H1 (cell line): ENCODE data around the gene CD4. TPM values are rescaled to one million over a fixed set of nuclear protein-coding genes. Genes with fewer than 3 reads are reported as not detected.

ENCODE experiments used
- CTCF ChIA-PET: fragments of 300-600 bp; sonication (Branson Sonifier 250); formaldehyde crosslinking; loops from one replicate; lab custom pipeline; 2021; ENCODE audit not compliant: partially characterized antibody; lab: Charles Lee
- POLR2A ChIA-PET: fragments of 300-600 bp; sonication (Branson Sonifier 250); formaldehyde crosslinking; loops from one replicate; lab custom pipeline; 2021; ENCODE audit warnings: inconsistent platforms; ENCODE audit not compliant: partially characterized antibody; lab: Charles Lee
- DNase-seq, 2 experiments: peaks; one replicate each; pipeline versions ENCODE4 v3.0.0 to v3.0.0-alpha.2; 2010 to 2022; ENCODE audit warnings: low spot score in 2 of 2, low read depth in 1 of 2, mixed read lengths in 1 of 2
- FAIRE-seq: peaks from 2 replicates; lab custom pipeline; 2011; peaks lifted over from hg19 to GRCh38; lab: Jason Lieb, UNC
- H2AFZ ChIP-seq: 2 replicates; pipeline ENCODE4 v1.8.1; 2012; ENCODE audit warnings: low read length, inconsistent platforms
- H2AK5ac ChIP-seq: 2 replicates; pipeline ENCODE4 v1.6.1; 2013; ENCODE audit warnings: low read depth, low read length
- H2BK120ac ChIP-seq: replicated peaks from 2 replicates; pipeline ENCODE3; 2013; ENCODE audit warnings: low read depth, low read length, inconsistent platforms
- H2BK12ac ChIP-seq: 2 replicates; pipeline ENCODE4 v1.6.1; 2013; ENCODE audit warnings: low read depth, low read length
- H2BK15ac ChIP-seq: 2 replicates; pipeline ENCODE4 v1.6.1; 2013; ENCODE audit warnings: low read length
- H2BK20ac ChIP-seq: 2 replicates; pipeline ENCODE4 v1.6.1; 2013; ENCODE audit warnings: low read length
- H2BK5ac ChIP-seq: 2 replicates; pipeline ENCODE4 v1.6.1; 2013; ENCODE audit warnings: low read depth, low read length
- H3K14ac ChIP-seq: 2 replicates; pipeline ENCODE4 v1.6.1; 2013; ENCODE audit warnings: inconsistent platforms; ENCODE audit not compliant: insufficient read length
- H3K18ac ChIP-seq: 2 replicates; pipeline ENCODE4 v1.6.1; 2013; ENCODE audit warnings: low read length; ENCODE audit errors: extremely low read depth
- H3K23ac ChIP-seq: 2 replicates; pipeline ENCODE4 v1.6.1; 2013; ENCODE audit warnings: inconsistent platforms; ENCODE audit not compliant: insufficient read length
- H3K23me2 ChIP-seq: 2 replicates; pipeline ENCODE4 v1.6.1; 2013; ENCODE audit warnings: low read depth, low read length
- H3K27ac ChIP-seq: 2 replicates; pipeline ENCODE4 v1.6.1; 2011; ENCODE audit warnings: low read depth, low read length, inconsistent platforms
- H3K27me3 ChIP-seq, 4 experiments: replicated peaks in 1 of 4; 1 replicate in 1 of 4; 2 replicates in 3 of 4; pipeline versions ENCODE4 v1.6.1 to v1.8.1; 2011 to 2013; ENCODE audit warnings: low read length in 3 of 4, mild to moderate bottlenecking in 3 of 4, inconsistent platforms in 2 of 4, mixed read lengths in 2 of 4, moderate library complexity in 1 of 4; ENCODE audit not compliant: control insufficient read depth in 3 of 4, insufficient read depth in 3 of 4; ENCODE audit errors: extremely low read depth in 1 of 4
- H3K36me3 ChIP-seq, 4 experiments: 2 replicates each; pipeline versions ENCODE4 v1.6.1 to v1.8.1; 2011 to 2013; ENCODE audit warnings: mild to moderate bottlenecking in 4 of 4, low read length in 3 of 4, moderate library complexity in 2 of 4, control low read depth in 1 of 4, inconsistent platforms in 1 of 4; ENCODE audit not compliant: insufficient read depth in 4 of 4, control insufficient read depth in 2 of 4
- H3K4ac ChIP-seq: replicated peaks from 2 replicates; pipeline ENCODE3; 2013; ENCODE audit warnings: low read length, low read depth, mixed read lengths, inconsistent platforms; ENCODE audit not compliant: insufficient read length
- H3K4me1 ChIP-seq, 4 experiments: replicated peaks in 1 of 4; 1 replicate in 1 of 4; 2 replicates in 3 of 4; pipeline versions ENCODE4 v1.6.1 to v1.8.1; 2011 to 2013; ENCODE audit warnings: low read length in 3 of 4, inconsistent platforms in 2 of 4, mixed read lengths in 1 of 4; ENCODE audit not compliant: insufficient read depth in 4 of 4, control insufficient read depth in 3 of 4
- H3K4me2 ChIP-seq, 2 experiments: 2 replicates each; pipeline versions ENCODE4 v1.6.1 to v1.8.1; 2011 to 2013; ENCODE audit warnings: low read depth in 2 of 2, low read length in 2 of 2, control low read depth in 1 of 2, inconsistent platforms in 1 of 2, mild to moderate bottlenecking in 1 of 2; ENCODE audit not compliant: insufficient read depth in 1 of 2
- H3K4me3 ChIP-seq, 4 experiments: fragments of 200-600, 300-600 bp in 1 of 4; sonication (generic), shearing (Covaris generic), sonication (Bioruptor Twin) in 1 of 4; 2 replicates each; pipeline versions ENCODE4 v1.5.1 to v1.8.1; 2011 to 2016; ENCODE audit warnings: low read length in 4 of 4, low read depth in 3 of 4, control low read depth in 2 of 4, inconsistent platforms in 2 of 4, mild to moderate bottlenecking in 2 of 4, mixed read lengths in 1 of 4, moderate library complexity in 1 of 4; ENCODE audit not compliant: insufficient read depth in 2 of 4; ENCODE audit errors: extremely low read depth in 1 of 4
- H3K56ac ChIP-seq: replicated peaks from 2 replicates; pipeline ENCODE3; 2013; ENCODE audit warnings: low read depth, mild to moderate bottlenecking, mixed read lengths, low read length, inconsistent platforms; ENCODE audit not compliant: insufficient read length
- H3K79me1 ChIP-seq: 2 replicates; pipeline ENCODE4 v1.6.1; 2013; ENCODE audit warnings: low read depth, low read length, control low read depth
- H3K79me2 ChIP-seq, 2 experiments: 2 replicates each; pipeline versions ENCODE4 v1.6.1 to v1.8.1; 2012 to 2013; ENCODE audit warnings: low read length in 2 of 2, mild to moderate bottlenecking in 2 of 2, inconsistent platforms in 1 of 2; ENCODE audit not compliant: insufficient read depth in 2 of 2, control insufficient read depth in 1 of 2
- H3K9ac ChIP-seq, 4 experiments: replicated peaks in 1 of 4; 1 replicate in 1 of 4; 2 replicates in 3 of 4; pipeline versions ENCODE4 v1.6.1 to v1.8.1; 2011 to 2013; ENCODE audit warnings: low read depth in 3 of 4, low read length in 3 of 4, control low read depth in 2 of 4, mild to moderate bottlenecking in 2 of 4, moderate library complexity in 2 of 4, inconsistent platforms in 1 of 4; ENCODE audit errors: extremely low read depth in 1 of 4
- H3K9me3 ChIP-seq, 2 experiments: 2 replicates each; pipeline versions ENCODE4 v1.6.1 to v1.8.1; 2012 to 2013; ENCODE audit warnings: mild to moderate bottlenecking in 2 of 2, moderate library complexity in 2 of 2, control low read depth in 1 of 2, inconsistent platforms in 1 of 2, low read depth in 1 of 2, low read length in 1 of 2, mixed read lengths in 1 of 2; ENCODE audit not compliant: insufficient read depth in 2 of 2
- H4K20me1 ChIP-seq, 2 experiments: replicated peaks in 1 of 2; 2 replicates each; pipeline versions ENCODE3 to v1.8.1; 2011 to 2013; ENCODE audit warnings: inconsistent platforms in 2 of 2, low read length in 2 of 2, mild to moderate bottlenecking in 1 of 2; ENCODE audit not compliant: insufficient read depth in 2 of 2, control insufficient read depth in 1 of 2
- H4K5ac ChIP-seq: 2 replicates; pipeline ENCODE4 v1.6.1; 2013; ENCODE audit warnings: low read length, low read depth, mixed read lengths, inconsistent platforms; ENCODE audit not compliant: insufficient read length
- H4K8ac ChIP-seq: 2 replicates; pipeline ENCODE4 v1.8.0; 2013; ENCODE audit warnings: mild to moderate bottlenecking, moderate library complexity, low read length, inconsistent platforms; ENCODE audit not compliant: insufficient read depth; ENCODE audit errors: extremely low read depth
- H4K91ac ChIP-seq: replicated peaks from 2 replicates; pipeline ENCODE3; 2013; ENCODE audit warnings: low read length, mixed read lengths, inconsistent platforms; ENCODE audit not compliant: insufficient read length
- ASH2L ChIP-seq: fragments of 200-600, 300-600 bp; sonication (generic); IDR thresholded peaks from one replicate; pipeline ENCODE4 v1.7.1; 2017; ENCODE audit warnings: low read length
- TBP ChIP-seq: IDR thresholded peaks from 2 replicates; pipeline ENCODE4 v1.6.1; 2011; ENCODE audit warnings: low read depth, low read length, improper control_type of control experiment
- USF2 ChIP-seq: IDR thresholded peaks from 2 replicates; pipeline ENCODE4 v1.6.1; 2011; ENCODE audit warnings: low read length, improper control_type of control experiment
- WGBS, 2 experiments: shearing (Covaris generic) in 1 of 2; methylation state at CpG; one replicate each; pipeline versions ENCODE4 v1.1.6 to v1.1.7; 2013 to 2015; ENCODE audit warnings: low lambda C conversion rate in 2 of 2, mixed read lengths in 2 of 2, inconsistent platforms in 1 of 2, low coverage in 1 of 2, missing lambda C conversion rate in 1 of 2; ENCODE audit not compliant: insufficient replicate concordance in 2 of 2, insufficient coverage in 1 of 2, insufficient read length in 1 of 2; ENCODE audit errors: extremely low coverage in 1 of 2, missing lambda C conversion rate in 1 of 2; 5-methylcytosine and 5-hydroxymethylcytosine counted together
- polyA plus RNA-seq, 7 experiments: library from polyadenylated mRNA; depleted of rRNA in 3 of 7; stranded (reverse) in 5 of 7; unstranded in 2 of 7; fragments of >200 nt in 5 of 7; fragments of 200-250 nt in 2 of 7; gene quantifications; 1 replicate in 5 of 7; 2 replicates in 1 of 7; 4 replicates in 1 of 7; pipeline versions ENCODE4 v1.2.1 to v1.2.3, GENCODE V29; 2011 to 2013; ENCODE audit warnings: missing spikeins in 2 of 7, mixed read lengths in 2 of 7
- total RNA-seq: library from RNA; stranded (reverse); fragmentation: NEBNext Ultra II Directional; extraction: Animal tissue kit (Norgen Biotek cat#: 25700); gene quantifications from 2 replicates; pipeline ENCODE4 v1.2.1, GENCODE V29; 2021

CD4 gene
- total and polyA plus RNA-seq, 2 of the 8 experiments (the other 6 are each of a cell fraction or from before 2014, with no cell fraction given): 3.4 to 5.1 TPM

- Histone ChIP-seq H3K27ac (no peak overlapping the region), H3K79me2 (peaks cover 0 to 9% of the 10 kb centered on the region in 2 experiments; a peak in 1 of 4 replicates), H4K5ac (no peak overlapping the region), H4K91ac (no peak overlapping the region), H3K36me3 (peaks cover 22 to 57% (median 47%) of the 10 kb centered on the region in 4 experiments), H2BK15ac (no peak overlapping the region), H4K20me1 (peaks cover 2 to 7% of the 10 kb centered on the region in 2 experiments), H2AFZ (no peak overlapping the region), H2BK120ac (no peak overlapping the region), H2AK5ac (no peak overlapping the region), H2BK5ac (peak overlapping the region; percentile 16; the same call in 1 of the 2 replicates), H2BK12ac (no peak overlapping the region), H4K8ac (no peak overlapping the region), H3K9ac (no peak overlapping the region), H3K4me1 (peaks cover 0 to 8% (median 4%) of the 10 kb centered on the region in 4 experiments; a peak in 5 of 7 replicates), H3K4me2 (no peak overlapping the region), H2BK20ac (no peak overlapping the region), H3K9me3 (no peaks in the 10 kb centered on the region), H3K56ac (no peak overlapping the region), H3K27me3 (no peaks in the 10 kb centered on the region), H3K79me1 (peaks cover 4% of the 10 kb centered on the region), H3K23ac (no peak overlapping the region), H3K4me3 (no peak overlapping the region), H3K4ac (no peak overlapping the region), H3K23me2 (peaks cover 6% of the 10 kb centered on the region; the same call in 1 of the 2 replicates), H3K14ac (no peak overlapping the region), H3K18ac (no peak overlapping the region)
- ChIA-PET POLR2A (interaction anchor here (0.8 to 27.1 kb wide), 11 partner anchors 12 to 299 kb away, joined by 3 to 588 read pairs (median 10); partner anchors contain the start of genes C12orf57, CDCA3, GAPDH and GNB3), CTCF (interaction anchor here (0.8 to 23.7 kb wide), 20 partner anchors 8 to 270 kb away, joined by 3 to 532 read pairs (median 4); partner anchors contain the start of genes CD4, CDCA3, GNB3 and LAG3)
- WGBS, 2 experiments: 93% methylated on average over 6 of the region's 6 CpGs; no CpG with 5 or more reads in 1 of the 2 experiments
- no peak for FAIRE-seq
- TF ChIP-seq ASH2L (no peak), USF2 (no peak), TBP (no peak)
- DNase-seq: no peak
Measured at GRCh38 chr12:6833189-6833890, 44.0 kb downstream of the CD4 start.
